Thyroid gland (tissue), 4 donors: ENCODE results near the gene ABO.

ENCODE experiments used
- POLR2A ChIP-seq, 2 donors: fragments of 450-650 bp; IDR thresholded peaks; one replicate each; pipeline ENCODE4 v1.6.1; 2017; ENCODE audit warnings: antibody characterized with exemption in 2 of 2, mild to moderate bottlenecking in 2 of 2, moderate library complexity in 1 of 2
- TF ChIP-seq, protein P1 (sequence below), 6 experiments: fragments of 200-600 bp in 3 of 6; fragments of 450-650 bp in 3 of 6; sonication (generic) in 3 of 6; IDR thresholded peaks; one replicate each; pipeline ENCODE4 v1.5.1; 2016 to 2019; ENCODE audit warnings: antibody characterized with exemption in 6 of 6, mild to moderate bottlenecking in 2 of 6, inconsistent platforms in 1 of 6, moderate library complexity in 1 of 6

DNA sequence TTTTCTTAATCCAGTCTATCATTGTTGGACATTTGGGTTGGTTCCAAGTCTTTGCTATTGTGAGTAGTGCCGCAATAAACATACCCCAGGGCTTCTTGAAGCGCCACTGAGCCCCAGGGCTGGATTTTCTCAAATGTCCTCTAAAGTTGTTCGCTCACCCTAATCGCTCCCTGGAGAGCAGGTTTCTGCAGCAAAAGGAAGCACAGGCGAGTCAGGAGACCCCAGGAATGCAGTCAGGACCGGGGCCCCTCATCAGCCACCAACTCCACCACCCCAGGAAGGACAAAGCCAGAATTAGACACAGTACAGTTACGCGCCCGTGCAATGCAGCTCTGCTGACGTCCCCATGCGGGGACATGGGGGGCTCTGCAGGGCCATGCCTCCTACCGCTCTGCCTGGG is 50.2 kb downstream of the ABO start:
- TF ChIP-seq, protein P1, sequence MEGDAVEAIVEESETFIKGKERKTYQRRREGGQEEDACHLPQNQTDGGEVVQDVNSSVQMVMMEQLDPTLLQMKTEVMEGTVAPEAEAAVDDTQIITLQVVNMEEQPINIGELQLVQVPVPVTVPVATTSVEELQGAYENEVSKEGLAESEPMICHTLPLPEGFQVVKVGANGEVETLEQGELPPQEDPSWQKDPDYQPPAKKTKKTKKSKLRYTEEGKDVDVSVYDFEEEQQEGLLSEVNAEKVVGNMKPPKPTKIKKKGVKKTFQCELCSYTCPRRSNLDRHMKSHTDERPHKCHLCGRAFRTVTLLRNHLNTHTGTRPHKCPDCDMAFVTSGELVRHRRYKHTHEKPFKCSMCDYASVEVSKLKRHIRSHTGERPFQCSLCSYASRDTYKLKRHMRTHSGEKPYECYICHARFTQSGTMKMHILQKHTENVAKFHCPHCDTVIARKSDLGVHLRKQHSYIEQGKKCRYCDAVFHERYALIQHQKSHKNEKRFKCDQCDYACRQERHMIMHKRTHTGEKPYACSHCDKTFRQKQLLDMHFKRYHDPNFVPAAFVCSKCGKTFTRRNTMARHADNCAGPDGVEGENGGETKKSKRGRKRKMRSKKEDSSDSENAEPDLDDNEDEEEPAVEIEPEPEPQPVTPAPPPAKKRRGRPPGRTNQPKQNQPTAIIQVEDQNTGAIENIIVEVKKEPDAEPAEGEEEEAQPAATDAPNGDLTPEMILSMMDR (IDR thresholded peaks at IDR 0.05) = no peak
- TF ChIP-seq POLR2A (IDR thresholded peaks at IDR 0.05) = no peak
